Measurements from ENCODE around the gene TBC1D24.

DNA sequence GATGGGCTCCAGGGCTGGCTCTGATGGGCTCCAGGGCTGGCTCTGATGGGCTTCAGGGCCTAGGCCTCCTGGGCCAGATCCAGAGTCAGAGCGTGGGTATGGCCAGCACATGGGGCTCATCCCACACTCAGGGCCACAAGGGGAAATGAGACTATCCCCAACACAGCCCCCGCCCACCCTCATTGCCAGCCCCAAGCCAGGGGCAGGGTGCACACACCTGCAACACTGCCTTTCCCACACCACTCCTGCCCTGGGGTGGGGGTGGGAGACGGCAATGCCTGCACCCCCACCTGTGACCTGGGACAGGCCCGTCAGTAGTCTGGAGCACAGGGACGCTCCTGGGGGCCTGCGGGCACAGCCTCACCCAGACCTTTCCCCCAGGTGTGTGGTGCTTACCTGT, 24.5 kb downstream of the TBC1D24 start:
- TF ChIP-seq, protein P1, sequence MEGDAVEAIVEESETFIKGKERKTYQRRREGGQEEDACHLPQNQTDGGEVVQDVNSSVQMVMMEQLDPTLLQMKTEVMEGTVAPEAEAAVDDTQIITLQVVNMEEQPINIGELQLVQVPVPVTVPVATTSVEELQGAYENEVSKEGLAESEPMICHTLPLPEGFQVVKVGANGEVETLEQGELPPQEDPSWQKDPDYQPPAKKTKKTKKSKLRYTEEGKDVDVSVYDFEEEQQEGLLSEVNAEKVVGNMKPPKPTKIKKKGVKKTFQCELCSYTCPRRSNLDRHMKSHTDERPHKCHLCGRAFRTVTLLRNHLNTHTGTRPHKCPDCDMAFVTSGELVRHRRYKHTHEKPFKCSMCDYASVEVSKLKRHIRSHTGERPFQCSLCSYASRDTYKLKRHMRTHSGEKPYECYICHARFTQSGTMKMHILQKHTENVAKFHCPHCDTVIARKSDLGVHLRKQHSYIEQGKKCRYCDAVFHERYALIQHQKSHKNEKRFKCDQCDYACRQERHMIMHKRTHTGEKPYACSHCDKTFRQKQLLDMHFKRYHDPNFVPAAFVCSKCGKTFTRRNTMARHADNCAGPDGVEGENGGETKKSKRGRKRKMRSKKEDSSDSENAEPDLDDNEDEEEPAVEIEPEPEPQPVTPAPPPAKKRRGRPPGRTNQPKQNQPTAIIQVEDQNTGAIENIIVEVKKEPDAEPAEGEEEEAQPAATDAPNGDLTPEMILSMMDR (IDR thresholded peaks at IDR 0.05; ENCODE audit: low read length), result no peak
- no peak for TF ChIP-seq EZH2 (IDR thresholded peaks at IDR 0.05; ENCODE audit: borderline replicate concordance, low read length)

All from OCI-LY1 (cell line).